Coronary artery (tissue), 2 donors: ENCODE data around the gene ZNF280A.
"Not testable (repeated sequence)": the region's sequence is repeated elsewhere in the genome, so short reads cannot be mapped to it uniquely, and the experiment has no call there.

ENCODE experiments used
- DNase-seq: peaks from one replicate; pipeline ENCODE4 v3.0.0-alpha.2; 2017; ENCODE audit warnings: low spot score
- H3K27ac ChIP-seq, 2 donors: fragments of 200-600 bp; sonication (generic); one replicate each; pipeline ENCODE4 v1.5.1; 2016 to 2019
- H3K4me3 ChIP-seq: fragments of 200-600 bp; sonication (generic); 2 replicates; pipeline ENCODE4 v1.5.1; 2016; ENCODE audit warnings: mild to moderate bottlenecking, moderate library complexity
- TF ChIP-seq, protein P1 (sequence below): fragments of 200-600 bp; sonication (generic); IDR thresholded peaks from one replicate; pipeline ENCODE4 v1.5.1; 2019; ENCODE audit warnings: antibody characterized with exemption

Gene ZNF280A

DNA sequence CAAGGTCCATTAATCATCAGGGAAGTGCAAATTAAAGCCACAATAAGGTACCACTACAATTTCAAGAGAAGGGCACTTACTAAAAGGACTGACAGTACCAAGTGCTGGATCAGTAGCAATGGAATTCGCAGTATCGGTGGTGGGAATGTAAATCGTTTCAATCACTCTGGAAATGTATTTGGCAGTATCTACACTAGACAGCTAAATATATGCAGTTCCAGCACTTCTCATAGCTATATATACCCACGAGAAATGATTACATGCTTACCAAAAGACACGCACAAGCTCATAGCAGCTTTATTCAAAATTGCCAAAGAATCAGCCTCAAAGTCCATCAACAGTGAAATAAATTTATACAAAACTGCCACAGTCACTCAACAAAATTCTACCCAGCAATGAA lies 7.1 kb downstream of the ZNF280A start:
- no peak for DNase-seq
- H3K4me3 ChIP-seq, result no peak overlapping the region
- TF ChIP-seq, protein P1, sequence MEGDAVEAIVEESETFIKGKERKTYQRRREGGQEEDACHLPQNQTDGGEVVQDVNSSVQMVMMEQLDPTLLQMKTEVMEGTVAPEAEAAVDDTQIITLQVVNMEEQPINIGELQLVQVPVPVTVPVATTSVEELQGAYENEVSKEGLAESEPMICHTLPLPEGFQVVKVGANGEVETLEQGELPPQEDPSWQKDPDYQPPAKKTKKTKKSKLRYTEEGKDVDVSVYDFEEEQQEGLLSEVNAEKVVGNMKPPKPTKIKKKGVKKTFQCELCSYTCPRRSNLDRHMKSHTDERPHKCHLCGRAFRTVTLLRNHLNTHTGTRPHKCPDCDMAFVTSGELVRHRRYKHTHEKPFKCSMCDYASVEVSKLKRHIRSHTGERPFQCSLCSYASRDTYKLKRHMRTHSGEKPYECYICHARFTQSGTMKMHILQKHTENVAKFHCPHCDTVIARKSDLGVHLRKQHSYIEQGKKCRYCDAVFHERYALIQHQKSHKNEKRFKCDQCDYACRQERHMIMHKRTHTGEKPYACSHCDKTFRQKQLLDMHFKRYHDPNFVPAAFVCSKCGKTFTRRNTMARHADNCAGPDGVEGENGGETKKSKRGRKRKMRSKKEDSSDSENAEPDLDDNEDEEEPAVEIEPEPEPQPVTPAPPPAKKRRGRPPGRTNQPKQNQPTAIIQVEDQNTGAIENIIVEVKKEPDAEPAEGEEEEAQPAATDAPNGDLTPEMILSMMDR, result no peak
- H3K27ac ChIP-seq, result no peak overlapping the region

DNA sequence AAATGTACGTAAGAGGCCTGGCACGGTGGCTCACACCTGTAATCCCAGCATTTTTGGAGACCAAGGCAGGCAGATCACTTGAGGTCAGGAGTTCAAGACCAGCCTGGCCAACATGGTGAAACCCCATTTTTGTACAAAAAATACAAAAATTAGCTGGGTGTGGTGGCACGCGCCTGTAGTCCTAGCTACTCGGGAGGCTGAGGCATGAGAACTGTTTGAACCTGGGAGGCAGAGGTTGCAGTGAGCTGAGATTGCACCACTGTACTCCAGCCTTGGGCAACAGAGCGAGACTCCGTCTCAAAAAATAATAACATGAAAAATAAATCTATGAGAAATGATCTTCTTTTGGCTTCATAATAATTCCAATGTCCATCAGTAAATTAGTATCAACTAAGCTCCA lies 9.2 kb downstream of the ZNF280A start:
- DNase-seq, H3K27ac ChIP-seq, H3K4me3 ChIP-seq: not testable (repeated sequence)

DNA sequence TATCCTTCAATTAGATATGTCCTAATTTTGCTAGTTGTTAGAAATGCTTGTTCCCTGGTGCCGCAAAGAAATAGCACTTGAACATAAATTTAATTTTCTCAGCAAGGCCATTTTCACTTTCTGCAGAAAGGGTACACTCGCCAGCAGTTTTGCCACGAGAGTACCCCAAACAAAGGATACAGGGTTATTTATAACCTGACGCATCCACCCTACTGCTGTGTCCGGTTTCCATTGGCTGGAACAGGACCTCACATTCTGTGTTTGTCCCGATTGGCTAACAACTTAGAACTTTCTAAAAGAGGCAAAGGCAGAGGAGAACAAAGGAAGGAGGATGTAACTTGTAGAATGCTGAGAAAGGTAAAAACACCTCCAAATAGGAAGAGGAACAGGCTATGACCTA lies 10.2 kb downstream of the ZNF280A start:
- H3K4me3 ChIP-seq, DNase-seq, H3K27ac ChIP-seq: not testable (repeated sequence)

DNA sequence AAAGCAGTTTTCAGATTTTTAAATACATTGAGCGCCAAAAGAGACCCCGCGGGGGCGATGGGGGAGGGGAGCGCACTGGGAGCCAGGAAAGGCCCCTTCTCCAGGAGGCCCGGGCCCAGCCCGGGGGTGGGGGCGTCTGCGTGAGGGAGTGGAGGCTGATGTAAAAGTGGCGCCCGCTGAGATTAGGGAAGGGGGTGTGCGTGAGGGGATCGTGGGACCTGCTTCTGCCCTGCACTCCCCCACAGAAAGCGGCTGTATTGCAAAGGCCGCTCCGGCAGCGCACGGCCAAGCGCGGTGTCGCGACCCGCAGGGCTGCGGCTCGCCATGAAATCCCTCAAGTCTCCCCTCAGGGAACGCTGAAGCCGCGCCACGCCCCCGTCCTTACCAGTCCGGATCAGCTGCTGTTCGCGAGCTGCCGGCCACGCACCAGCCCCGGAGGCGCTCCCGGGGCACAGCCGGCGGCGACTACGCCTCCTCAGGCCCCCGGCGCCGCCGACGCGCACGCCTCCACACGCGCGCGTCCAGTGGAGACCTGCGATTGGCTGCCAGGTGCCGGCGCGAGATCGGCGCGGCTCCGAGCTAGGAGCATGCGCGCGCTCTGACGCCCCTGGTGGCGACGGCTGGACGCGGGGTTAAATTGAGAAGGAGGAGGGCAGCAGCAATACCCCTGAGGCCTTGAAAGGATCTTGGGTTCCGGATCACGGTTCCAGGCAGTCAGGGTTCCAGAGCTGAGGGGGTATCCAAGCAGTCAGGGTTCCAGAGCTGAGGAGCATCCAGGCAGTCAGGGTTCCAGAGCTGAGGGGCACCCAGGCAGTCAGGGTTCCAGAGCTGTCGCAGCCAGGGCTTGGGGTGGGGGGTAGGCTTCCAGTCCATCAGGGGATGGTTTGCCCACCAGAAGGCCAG lies 11.5 kb downstream of the ZNF280A start, which contains the start of gene ZNF280B:
ZNF280B (minus strand) TSS at position 469 of the 903 bp plus-strand sequence. CDS start 19,344 bp downstream, outside the sequence.
- TF ChIP-seq, protein P1, result no peak
- H3K4me3 ChIP-seq, result peak within 1 kb of the TSS; percentile 62
- DNase-seq, result no peak
- H3K27ac ChIP-seq, result no peak within 1 kb of the TSS

DNA sequence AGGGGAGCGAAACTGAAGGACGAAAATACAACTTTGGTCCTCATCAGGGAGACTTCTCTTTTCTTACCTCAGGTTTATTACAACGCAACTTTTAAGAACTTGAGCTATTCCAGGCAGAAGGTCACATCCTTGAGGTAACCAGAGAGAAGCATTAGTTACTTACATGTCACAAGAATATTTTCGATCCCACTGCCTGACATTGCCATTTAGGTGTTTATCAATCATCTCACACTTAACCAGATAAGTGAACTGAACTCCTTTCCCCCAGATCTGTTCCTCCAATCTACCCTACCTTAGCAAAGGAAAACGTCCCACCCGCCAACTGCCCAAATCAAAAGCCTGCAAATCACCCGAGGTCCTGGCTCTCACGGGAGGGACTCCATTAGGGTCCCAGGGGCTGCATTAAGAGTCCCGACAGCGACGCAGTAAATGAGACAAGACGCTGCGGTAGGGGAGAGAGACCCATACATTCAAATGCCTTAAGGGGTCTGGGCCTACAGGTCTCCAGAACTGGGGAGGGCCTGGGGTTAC lies 12.3 kb downstream of the ZNF280A start:
- no peak overlapping the region for H3K27ac ChIP-seq
- DNase-seq, result no peak
- peak overlapping the region; percentile 62 for H3K4me3 ChIP-seq
- TF ChIP-seq, protein P1, result no peak

DNA sequence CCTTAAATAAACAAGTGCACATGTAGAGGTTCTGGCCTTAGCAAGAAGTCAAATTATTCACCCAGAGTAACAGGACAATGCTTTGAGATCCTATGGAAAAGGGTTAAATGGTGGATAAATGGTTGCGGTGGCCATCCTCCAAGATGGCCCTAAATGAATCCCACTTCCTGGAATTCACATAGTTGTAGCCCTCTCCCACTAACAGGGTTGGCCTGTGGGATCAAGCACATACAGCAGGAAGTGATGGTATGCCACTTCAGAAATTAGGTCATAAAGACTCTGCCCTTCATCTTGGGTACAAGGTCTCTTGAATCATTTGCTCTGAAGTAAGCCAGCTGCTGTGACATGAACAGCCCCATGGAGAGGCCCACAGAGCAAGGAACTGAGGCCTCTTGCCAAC lies 13.3 kb downstream of the ZNF280A start:
- no peak overlapping the region for H3K27ac ChIP-seq
- TF ChIP-seq, protein P1, result no peak
- no peak for DNase-seq

DNA sequence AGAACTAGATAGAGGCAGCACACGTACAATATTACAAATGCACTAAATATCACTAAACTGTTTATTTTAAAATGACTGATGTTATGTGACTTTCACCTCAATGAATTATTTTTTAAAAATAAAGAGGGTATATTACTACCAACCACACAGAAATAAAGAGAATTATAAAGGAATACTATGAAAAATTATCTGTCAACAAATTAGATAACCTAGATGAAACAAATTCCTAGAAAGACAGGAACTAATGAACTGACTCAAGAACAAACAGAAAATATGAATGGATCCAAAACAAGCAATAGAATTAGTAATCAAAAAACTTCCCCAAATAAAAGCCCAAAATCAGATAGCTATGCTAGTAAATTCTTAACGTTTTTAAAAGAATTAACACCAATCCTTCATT lies 21.8 kb downstream of the ZNF280A start:
- DNase-seq, result no peak
- H3K4me3 ChIP-seq, result no peak overlapping the region
- H3K27ac ChIP-seq, result no peak overlapping the region
- TF ChIP-seq, protein P1, result no peak

More for the DNA sequence above, 13.3 kb downstream of the ZNF280A start:
- no peak overlapping the region for H3K4me3 ChIP-seq

DNA sequence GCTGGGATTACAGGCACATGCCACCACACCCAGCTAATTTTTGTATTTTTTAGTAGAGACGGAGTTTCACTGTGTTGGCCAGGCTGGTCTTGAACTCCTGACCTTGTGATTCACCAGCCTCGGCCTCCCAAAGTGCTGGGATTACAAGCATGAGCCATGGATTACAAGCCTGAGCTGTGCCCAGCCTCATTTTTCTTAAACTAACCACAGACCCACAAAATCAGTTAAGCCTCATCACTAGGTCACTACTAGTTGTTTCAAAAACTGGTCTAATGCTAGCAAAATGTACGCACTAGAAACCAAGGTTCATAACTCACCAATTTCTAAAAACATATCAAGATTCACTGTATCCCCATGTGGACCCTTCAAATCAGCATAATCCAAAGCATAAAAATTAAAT lies 28.5 kb downstream of the ZNF280A start:
- H3K4me3 ChIP-seq, H3K27ac ChIP-seq, DNase-seq: not testable (repeated sequence)
